Suprapubic skin (tissue), 4 donors: ENCODE results near the gene HDLBP. TPM values are rescaled to one million over a fixed set of nuclear protein-coding genes. Genes with fewer than 3 reads are reported as not detected.
"Not testable (repeated sequence)": the region's sequence is repeated elsewhere in the genome, so short reads cannot be mapped to it uniquely, and the experiment has no call there.

Experiments used
- DNase-seq, 2 donors: peaks; one replicate each; pipeline ENCODE4 v3.0.0-alpha.2; 2019; ENCODE audit warnings: low spot score in 2 of 2
- H3K27ac ChIP-seq: fragments of 200-600 bp; sonication (generic); one replicate; pipeline ENCODE4 v1.5.1; 2019
- H3K27me3 ChIP-seq: fragments of 200-600 bp; sonication (generic); one replicate; pipeline ENCODE4 v1.5.1; 2019
- H3K36me3 ChIP-seq: fragments of 200-600 bp; sonication (generic); one replicate; pipeline ENCODE4 v1.5.1; 2019
- H3K4me1 ChIP-seq: fragments of 200-600 bp; sonication (generic); one replicate; pipeline ENCODE4 v1.5.1; 2019
- H3K4me3 ChIP-seq: fragments of 200-600 bp; sonication (generic); one replicate; pipeline ENCODE4 v1.5.1; 2019; ENCODE audit warnings: mild to moderate bottlenecking
- H3K9me3 ChIP-seq: fragments of 200-600 bp; sonication (generic); one replicate; pipeline ENCODE4 v1.5.1; 2019
- EP300 ChIP-seq: sonication (generic); formaldehyde crosslinking; IDR thresholded peaks from one replicate; pipeline ENCODE4 v1.6.1; 2017; ENCODE audit warnings: antibody characterized with exemption
- POLR2A ChIP-seq, 2 donors: fragments of 450-650 bp; IDR thresholded peaks; one replicate each; pipeline ENCODE4 v1.6.1; 2017; ENCODE audit warnings: antibody characterized with exemption in 2 of 2, mild to moderate bottlenecking in 2 of 2, moderate library complexity in 2 of 2
- POLR2AphosphoS5 ChIP-seq, 3 donors: sonication (generic); formaldehyde crosslinking; IDR thresholded peaks; one replicate each; pipeline ENCODE4 v1.6.1; 2017; ENCODE audit warnings: antibody characterized with exemption in 3 of 3
- WGBS: methylation state at CpG from one replicate; pipeline ENCODE4 v1.1.5; 2018; 5-methylcytosine and 5-hydroxymethylcytosine counted together
- total RNA-seq, 4 donors: library from RNA; depleted of rRNA; stranded (reverse); fragments of >200 nt; gene quantifications; one replicate each; pipeline ENCODE4 v1.1.0, GENCODE V29; 2016
- TF ChIP-seq, protein P1 (sequence below), 2 donors: fragments of 200-600 bp in 1 of 2; fragments of 450-650 bp in 1 of 2; sonication (generic) in 1 of 2; IDR thresholded peaks; one replicate each; pipeline ENCODE4 v1.5.1; 2016 to 2019; ENCODE audit warnings: antibody characterized with exemption in 2 of 2, mild to moderate bottlenecking in 1 of 2, moderate library complexity in 1 of 2

Gene HDLBP
- total RNA-seq, 4 donors from 2014 or later = 263 to 400 (median 287) TPM

DNA sequence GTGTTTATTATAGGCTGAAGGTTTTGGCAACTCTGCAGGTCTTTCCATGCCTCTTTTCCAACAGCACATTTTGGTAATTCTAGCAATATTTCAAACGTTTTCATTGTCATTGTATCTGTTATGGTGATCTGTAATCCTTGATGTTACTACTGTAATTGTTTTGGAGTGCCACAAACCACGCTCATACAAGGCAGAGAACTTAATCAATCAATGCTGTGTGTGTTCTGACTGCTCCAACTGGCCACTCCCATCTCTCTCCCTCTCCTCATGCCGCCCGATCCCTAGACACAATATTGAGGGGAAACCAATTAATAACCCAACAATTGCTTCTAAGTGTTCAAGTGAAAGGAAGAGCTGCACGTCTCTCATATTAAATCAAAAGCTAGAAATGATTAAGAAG is 32.9 kb downstream of the HDLBP start:
- TF ChIP-seq POLR2A (IDR thresholded peaks at IDR 0.05) = no peak
- TF ChIP-seq POLR2AphosphoS5 (IDR thresholded peaks at IDR 0.05) = no peak
- no peak for TF ChIP-seq EP300
- TF ChIP-seq, protein P1, sequence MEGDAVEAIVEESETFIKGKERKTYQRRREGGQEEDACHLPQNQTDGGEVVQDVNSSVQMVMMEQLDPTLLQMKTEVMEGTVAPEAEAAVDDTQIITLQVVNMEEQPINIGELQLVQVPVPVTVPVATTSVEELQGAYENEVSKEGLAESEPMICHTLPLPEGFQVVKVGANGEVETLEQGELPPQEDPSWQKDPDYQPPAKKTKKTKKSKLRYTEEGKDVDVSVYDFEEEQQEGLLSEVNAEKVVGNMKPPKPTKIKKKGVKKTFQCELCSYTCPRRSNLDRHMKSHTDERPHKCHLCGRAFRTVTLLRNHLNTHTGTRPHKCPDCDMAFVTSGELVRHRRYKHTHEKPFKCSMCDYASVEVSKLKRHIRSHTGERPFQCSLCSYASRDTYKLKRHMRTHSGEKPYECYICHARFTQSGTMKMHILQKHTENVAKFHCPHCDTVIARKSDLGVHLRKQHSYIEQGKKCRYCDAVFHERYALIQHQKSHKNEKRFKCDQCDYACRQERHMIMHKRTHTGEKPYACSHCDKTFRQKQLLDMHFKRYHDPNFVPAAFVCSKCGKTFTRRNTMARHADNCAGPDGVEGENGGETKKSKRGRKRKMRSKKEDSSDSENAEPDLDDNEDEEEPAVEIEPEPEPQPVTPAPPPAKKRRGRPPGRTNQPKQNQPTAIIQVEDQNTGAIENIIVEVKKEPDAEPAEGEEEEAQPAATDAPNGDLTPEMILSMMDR (IDR thresholded peaks at IDR 0.05) = no peak
- WGBS = 62% methylated on average over 5 of the region's 5 CpGs
- H3K4me3 ChIP-seq = no peak overlapping the region
- H3K4me1 ChIP-seq = no peaks in the 10 kb centered on the region
- H3K36me3 ChIP-seq = peaks cover 3% of the 10 kb centered on the region
- DNase-seq = no peak
- H3K27me3 ChIP-seq = no peaks in the 10 kb centered on the region
- H3K9me3 ChIP-seq = no peaks in the 10 kb centered on the region
- no peak overlapping the region for H3K27ac ChIP-seq

DNA sequence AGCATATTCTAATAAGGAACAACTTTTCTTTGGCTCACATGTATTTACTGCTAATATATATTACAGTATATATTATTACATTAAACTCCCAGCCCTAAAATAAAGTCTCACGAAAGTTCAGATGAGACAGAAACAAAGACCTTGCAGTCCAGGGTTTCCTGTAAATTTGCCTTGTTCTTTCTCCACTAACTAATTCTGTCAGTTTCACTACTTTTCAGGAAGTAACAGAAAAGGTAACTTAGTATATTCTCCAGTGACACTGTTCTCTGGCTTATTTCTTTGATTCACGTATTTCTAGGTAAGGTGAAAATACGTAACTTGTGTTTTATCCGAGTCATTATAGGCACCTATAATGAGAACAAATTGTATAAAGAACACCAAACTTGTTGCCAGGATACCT is 35.2 kb downstream of the HDLBP start:
- DNase-seq = no peak
- Histone ChIP-seq H3K4me1 (no peaks in the 10 kb centered on the region), H3K27me3 (no peaks in the 10 kb centered on the region), H3K9me3 (no peaks in the 10 kb centered on the region), H3K4me3 (no peak overlapping the region), H3K27ac (no peak overlapping the region), H3K36me3 (no peaks in the 10 kb centered on the region)
- no peak for TF ChIP-seq EP300
- TF ChIP-seq, protein P1 (IDR thresholded peaks at IDR 0.05) = no peak
- TF ChIP-seq POLR2AphosphoS5 (IDR thresholded peaks at IDR 0.05) = no peak
- TF ChIP-seq POLR2A (IDR thresholded peaks at IDR 0.05) = no peak
- 91% methylated on average over 4 of the region's 4 CpGs for WGBS

DNA sequence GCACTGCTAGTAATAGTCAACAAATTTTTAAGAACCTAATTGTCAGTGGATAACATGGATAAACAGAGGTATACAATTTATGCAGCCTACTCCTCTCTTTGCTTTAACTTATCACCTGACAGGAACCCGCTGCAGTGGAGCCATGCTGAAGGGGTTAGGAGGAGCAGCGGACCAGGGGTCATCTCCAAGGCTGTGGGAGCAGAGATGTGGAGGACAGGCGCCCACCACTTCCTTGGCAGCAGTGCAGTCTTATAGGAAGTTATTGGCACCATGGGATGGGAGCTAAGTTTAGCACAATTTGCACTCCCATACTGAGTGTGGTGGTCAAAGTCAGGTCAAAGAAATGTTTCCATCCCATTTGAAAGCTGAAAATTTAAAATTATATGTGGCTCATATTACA is 35.6 kb downstream of the HDLBP start:
- Histone ChIP-seq H3K36me3 (no peaks in the 10 kb centered on the region), H3K27me3 (no peaks in the 10 kb centered on the region), H3K9me3 (no peaks in the 10 kb centered on the region), H3K27ac (no peak overlapping the region), H3K4me3 (no peak overlapping the region), H3K4me1 (no peaks in the 10 kb centered on the region)
- no peak for TF ChIP-seq EP300
- no peak for TF ChIP-seq POLR2A (IDR thresholded peaks at IDR 0.05)
- no peak for TF ChIP-seq POLR2AphosphoS5 (IDR thresholded peaks at IDR 0.05)
- TF ChIP-seq, protein P1 (IDR thresholded peaks at IDR 0.05) = no peak
- DNase-seq = no peak
- whole genome bisulfite sequencing = 80% methylated on average over 3 of the region's 3 CpGs

DNA sequence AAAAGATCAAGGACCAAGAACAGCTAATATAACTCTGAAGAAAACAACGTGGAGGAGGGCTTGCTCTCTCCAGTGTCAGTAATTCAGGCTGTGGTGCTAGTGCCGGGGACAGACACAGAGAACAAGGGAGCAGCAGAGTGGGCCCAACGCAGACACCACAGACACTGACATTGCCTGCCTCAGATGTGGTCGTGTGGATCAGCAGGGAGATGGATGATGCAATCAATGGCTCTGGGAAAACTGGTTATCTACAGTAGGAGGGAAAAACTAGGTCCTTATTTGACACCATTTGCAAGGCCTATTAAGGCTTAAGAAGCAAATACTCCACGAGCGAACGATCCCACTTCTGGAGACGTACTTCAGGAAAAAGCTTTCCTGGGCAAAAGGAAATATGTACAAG is 36.1 kb downstream of the HDLBP start:
- Histone ChIP-seq H3K36me3 (no peaks in the 10 kb centered on the region), H3K27ac (no peak overlapping the region), H3K4me3 (no peak overlapping the region), H3K27me3 (no peaks in the 10 kb centered on the region), H3K9me3 (no peaks in the 10 kb centered on the region), H3K4me1 (no peaks in the 10 kb centered on the region)
- TF ChIP-seq, protein P1 (IDR thresholded peaks at IDR 0.05) = no peak
- no peak for TF ChIP-seq POLR2A (IDR thresholded peaks at IDR 0.05)
- TF ChIP-seq POLR2AphosphoS5 (IDR thresholded peaks at IDR 0.05) = no peak
- TF ChIP-seq EP300 = no peak
- no peak for DNase-seq
- WGBS = 77% methylated on average over 8 of the region's 8 CpGs

DNA sequence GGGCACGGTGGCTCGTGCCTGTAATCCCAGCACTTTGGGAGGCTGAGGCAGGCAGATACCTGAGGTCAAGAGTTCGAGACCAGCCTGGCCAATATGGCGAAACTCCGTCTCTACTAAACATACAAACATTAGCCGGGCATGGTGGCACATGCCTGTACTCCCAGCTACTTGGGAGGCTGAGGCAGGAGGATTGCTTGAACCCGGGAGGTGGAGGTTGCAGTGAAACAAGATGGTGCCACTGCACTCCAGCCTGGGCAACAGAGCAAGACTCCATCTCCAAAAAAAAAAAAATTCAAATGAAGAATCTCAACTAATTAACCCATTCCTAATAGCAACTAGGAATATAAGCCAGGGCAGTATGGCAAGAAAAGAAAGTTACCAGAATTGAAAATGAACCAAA is 37.2 kb downstream of the HDLBP start:
- not testable (repeated sequence) for H3K27me3 ChIP-seq, H3K36me3 ChIP-seq, DNase-seq, H3K27ac ChIP-seq, H3K9me3 ChIP-seq, H3K4me3 ChIP-seq, H3K4me1 ChIP-seq
- WGBS = 94% methylated on average over 7 of the region's 7 CpGs

DNA sequence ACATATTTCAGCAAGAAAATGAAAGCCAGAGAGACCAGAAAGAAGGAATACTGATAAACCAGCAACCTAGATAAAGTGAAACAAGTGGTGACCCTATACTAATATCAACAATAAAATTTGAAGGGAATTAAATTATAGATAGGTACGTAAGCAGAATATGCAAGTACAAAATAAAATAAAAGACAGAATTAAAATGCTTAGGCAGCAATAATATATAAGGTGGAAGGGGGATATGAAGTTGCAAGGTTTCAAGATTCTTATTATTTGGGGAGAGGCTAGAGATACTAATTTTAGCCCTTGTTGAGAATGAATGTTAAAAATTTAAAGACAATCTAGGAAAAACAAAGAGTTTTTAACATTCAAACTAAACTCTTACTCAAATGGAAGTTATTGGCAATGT is 39.6 kb downstream of the HDLBP start:
- WGBS = 95% methylated on average over 1 of the region's 1 CpG
- TF ChIP-seq, protein P1 (IDR thresholded peaks at IDR 0.05) = no peak
- DNase-seq = no peak
- H3K4me1 ChIP-seq = peaks cover 18% of the 10 kb centered on the region
- H3K27ac ChIP-seq = no peak overlapping the region
- H3K27me3 ChIP-seq = no peaks in the 10 kb centered on the region
- no peak overlapping the region for H3K4me3 ChIP-seq
- H3K9me3 ChIP-seq = no peaks in the 10 kb centered on the region
- no peaks in the 10 kb centered on the region for H3K36me3 ChIP-seq
